Suprapubic skin (tissue), 3 donors: Measurements from ENCODE around the gene GGTLC1.

Experiments
- CTCF ChIP-seq, 2 donors: fragments of 200-600 bp in 1 of 2; fragments of 450-650 bp in 1 of 2; sonication (generic) in 1 of 2; IDR thresholded peaks; one replicate each; pipeline ENCODE4 v1.5.1; 2016 to 2019; ENCODE audit warnings: antibody characterized with exemption in 2 of 2, mild to moderate bottlenecking in 1 of 2, moderate library complexity in 1 of 2
- POLR2A ChIP-seq, 2 donors: fragments of 450-650 bp; IDR thresholded peaks; one replicate each; pipeline ENCODE4 v1.6.1; 2017; ENCODE audit warnings: antibody characterized with exemption in 2 of 2, mild to moderate bottlenecking in 2 of 2, moderate library complexity in 2 of 2

GRCh38 chr20:23988561-23988960 is at the start of gene GGTLC1:
- TF ChIP-seq CTCF (IDR thresholded peaks at IDR 0.05) (no peak), POLR2A (IDR thresholded peaks at IDR 0.05) (no peak)
